ENCODE results near the gene UNCX. TPM values are rescaled to one million over a fixed set of nuclear protein-coding genes. Genes with fewer than 3 reads are reported as not detected.

The UNCX gene
- total RNA-seq (not detected), polyA plus RNA-seq (not detected)
- long read RNA-seq, donor 1: 0 reads
- long read RNA-seq, donor 2: 0 reads
- long read RNA-seq, donor 3: 0 reads
- long read RNA-seq, donor 4: 0 reads
- long read RNA-seq, donor 5: 0 reads
- long read RNA-seq, donor 6: 0 reads
- long read RNA-seq, donor 7: 0 reads
- long read RNA-seq, donor 8: 0 reads
- long read RNA-seq, donor 9: 0 reads
- long read RNA-seq, donor 10: 0 reads

DNA sequence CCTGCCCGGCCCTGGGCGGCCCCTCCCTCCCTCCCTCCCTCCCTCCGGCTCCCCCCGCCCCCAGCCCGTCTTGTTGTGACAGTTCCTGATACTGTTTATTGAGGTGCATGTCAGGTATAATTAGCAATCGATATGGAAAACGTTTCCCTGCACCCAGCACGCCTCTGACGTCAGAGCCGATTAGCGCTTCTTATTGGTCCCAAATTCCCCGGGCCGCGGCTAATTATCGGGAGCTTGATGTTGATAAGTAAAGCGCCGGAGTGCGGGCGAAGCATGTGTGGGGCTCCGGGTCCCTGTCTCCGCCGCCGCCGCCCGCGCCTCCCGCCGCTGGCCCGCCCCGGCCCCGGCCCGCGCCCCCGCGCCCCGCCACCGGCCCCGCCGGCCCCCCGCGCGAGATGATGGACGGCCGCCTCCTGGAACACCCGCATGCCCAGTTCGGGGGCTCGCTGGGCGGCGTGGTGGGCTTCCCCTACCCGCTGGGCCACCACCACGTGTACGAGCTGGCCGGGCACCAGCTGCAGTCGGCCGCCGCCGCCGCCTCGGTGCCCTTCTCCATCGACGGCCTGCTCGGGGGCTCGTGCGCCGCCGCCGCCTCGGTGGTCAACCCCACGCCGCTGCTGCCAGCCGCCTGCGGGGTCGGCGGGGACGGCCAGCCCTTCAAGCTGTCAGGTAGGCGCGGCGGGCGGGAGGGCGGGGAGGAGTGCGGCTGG, at the start of gene UNCX:
Gene UNCX, plus strand, starts transcription at position 250 of the 710 bp plus-strand sequence. Its CDS starts 146 bp downstream, at position 396.
- Histone ChIP-seq H3K27me3 (peaks cover 85% of the 10 kb centered on the region), H3K9me3 (replicated peaks in 1 of 3) (no peaks in the 10 kb centered on the region), H3K4me1 (replicated peaks in 1 of 2) (no peaks in the 10 kb centered on the region), H3K27ac (no peak within 1 kb of the TSS), H3K4me3 (no peak within 1 kb of the TSS), H3K36me3 (replicated peaks in 1 of 2) (no peaks in the 10 kb centered on the region)
- intact Hi-C loops (cut with DNase I): no loop called here
- 2 to 8% (median 3%) methylated on average over 5 to 81 of the region's 81 CpGs for WGBS, 4 donors
- TF ChIP-seq POLR2A (IDR thresholded peaks at IDR 0.05): no peak
- TF ChIP-seq, protein P1, sequence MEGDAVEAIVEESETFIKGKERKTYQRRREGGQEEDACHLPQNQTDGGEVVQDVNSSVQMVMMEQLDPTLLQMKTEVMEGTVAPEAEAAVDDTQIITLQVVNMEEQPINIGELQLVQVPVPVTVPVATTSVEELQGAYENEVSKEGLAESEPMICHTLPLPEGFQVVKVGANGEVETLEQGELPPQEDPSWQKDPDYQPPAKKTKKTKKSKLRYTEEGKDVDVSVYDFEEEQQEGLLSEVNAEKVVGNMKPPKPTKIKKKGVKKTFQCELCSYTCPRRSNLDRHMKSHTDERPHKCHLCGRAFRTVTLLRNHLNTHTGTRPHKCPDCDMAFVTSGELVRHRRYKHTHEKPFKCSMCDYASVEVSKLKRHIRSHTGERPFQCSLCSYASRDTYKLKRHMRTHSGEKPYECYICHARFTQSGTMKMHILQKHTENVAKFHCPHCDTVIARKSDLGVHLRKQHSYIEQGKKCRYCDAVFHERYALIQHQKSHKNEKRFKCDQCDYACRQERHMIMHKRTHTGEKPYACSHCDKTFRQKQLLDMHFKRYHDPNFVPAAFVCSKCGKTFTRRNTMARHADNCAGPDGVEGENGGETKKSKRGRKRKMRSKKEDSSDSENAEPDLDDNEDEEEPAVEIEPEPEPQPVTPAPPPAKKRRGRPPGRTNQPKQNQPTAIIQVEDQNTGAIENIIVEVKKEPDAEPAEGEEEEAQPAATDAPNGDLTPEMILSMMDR (IDR thresholded peaks at IDR 0.05): no peak
- DNase-seq: no peak

DNA sequence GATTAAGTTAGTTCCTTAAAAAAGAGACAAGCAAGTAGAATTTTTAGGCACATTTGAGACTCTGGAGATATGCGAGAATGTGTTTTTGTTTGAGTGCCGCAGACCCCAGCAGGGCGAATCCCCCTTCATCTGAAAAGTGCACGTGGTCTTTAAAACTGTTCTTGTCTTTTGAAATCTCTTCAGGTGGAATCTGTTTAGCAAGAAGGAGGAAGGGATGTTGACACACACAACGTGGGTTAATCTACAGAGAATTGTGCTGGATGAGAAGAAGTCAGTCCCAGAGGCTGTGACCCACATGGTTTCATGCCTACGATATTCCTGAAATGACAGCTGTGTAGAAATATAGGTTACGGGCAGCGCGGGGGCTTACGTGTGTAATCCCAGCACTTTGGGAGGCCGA, 45.5 kb upstream of the UNCX start:
- H3K36me3 ChIP-seq (replicated peaks in 1 of 2): no peaks in the 10 kb centered on the region
- TF ChIP-seq, protein P1 (IDR thresholded peaks at IDR 0.05): no peak
- TF ChIP-seq POLR2A (IDR thresholded peaks at IDR 0.05): no peak
- no peak overlapping the region for H3K27ac ChIP-seq
- intact Hi-C loops (cut with DNase I): no loop called here
- peaks cover 23% of the 10 kb centered on the region for H3K27me3 ChIP-seq
- H3K4me3 ChIP-seq: no peak overlapping the region
- H3K4me1 ChIP-seq (replicated peaks in 1 of 2): no peaks in the 10 kb centered on the region
- WGBS, 4 donors: 75 to 81% (median 77%) methylated on average over 11 of the region's 11 CpGs
- no peak for DNase-seq
- H3K9me3 ChIP-seq (replicated peaks in 1 of 3): no peaks in the 10 kb centered on the region

DNA sequence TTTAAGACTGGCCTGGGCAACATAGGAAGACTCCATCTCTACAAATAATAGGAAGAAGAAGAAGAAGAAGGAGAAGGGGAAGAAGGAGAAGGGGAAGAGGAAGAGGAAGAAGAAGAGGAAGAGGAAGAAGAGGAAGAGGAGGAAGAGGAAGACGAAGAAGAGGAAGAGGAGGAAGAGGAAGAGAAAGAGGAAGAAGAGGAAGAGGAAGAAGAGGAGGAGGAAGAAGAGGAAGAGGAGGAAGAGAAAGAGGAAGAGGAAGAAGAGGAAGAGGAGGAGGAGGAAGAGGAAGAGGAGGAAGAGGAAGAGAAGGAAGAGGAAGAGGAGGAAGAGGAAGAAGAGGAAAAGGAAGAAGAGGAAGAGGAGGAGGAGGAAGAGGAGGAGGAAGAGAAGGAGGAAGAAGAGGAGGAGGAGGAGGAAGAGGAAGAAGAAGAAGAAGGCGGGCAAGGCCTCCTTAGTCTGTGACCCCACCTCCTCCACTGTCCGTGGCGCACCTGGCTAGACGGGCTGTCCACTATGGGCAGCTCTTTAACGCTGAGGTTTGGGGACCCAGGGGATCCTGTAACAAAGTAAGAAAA, 43.9 kb upstream of the UNCX start:
- intact Hi-C loops (cut with DNase I): no loop called here
- no peak for DNase-seq
- Histone ChIP-seq H3K9me3 (replicated peaks in 1 of 3) (no peaks in the 10 kb centered on the region), H3K4me3 (no peak overlapping the region), H3K27me3 (peaks cover 36% of the 10 kb centered on the region), H3K36me3 (replicated peaks in 1 of 2) (no peaks in the 10 kb centered on the region), H3K4me1 (replicated peaks in 1 of 2) (no peaks in the 10 kb centered on the region), H3K27ac (no peak overlapping the region)
- 82 to 91% (median 86%) methylated on average over 5 to 6 of the region's 6 CpGs for WGBS, 4 donors
- no peak for TF ChIP-seq POLR2A (IDR thresholded peaks at IDR 0.05)
- TF ChIP-seq, protein P1 (IDR thresholded peaks at IDR 0.05): no peak

DNA sequence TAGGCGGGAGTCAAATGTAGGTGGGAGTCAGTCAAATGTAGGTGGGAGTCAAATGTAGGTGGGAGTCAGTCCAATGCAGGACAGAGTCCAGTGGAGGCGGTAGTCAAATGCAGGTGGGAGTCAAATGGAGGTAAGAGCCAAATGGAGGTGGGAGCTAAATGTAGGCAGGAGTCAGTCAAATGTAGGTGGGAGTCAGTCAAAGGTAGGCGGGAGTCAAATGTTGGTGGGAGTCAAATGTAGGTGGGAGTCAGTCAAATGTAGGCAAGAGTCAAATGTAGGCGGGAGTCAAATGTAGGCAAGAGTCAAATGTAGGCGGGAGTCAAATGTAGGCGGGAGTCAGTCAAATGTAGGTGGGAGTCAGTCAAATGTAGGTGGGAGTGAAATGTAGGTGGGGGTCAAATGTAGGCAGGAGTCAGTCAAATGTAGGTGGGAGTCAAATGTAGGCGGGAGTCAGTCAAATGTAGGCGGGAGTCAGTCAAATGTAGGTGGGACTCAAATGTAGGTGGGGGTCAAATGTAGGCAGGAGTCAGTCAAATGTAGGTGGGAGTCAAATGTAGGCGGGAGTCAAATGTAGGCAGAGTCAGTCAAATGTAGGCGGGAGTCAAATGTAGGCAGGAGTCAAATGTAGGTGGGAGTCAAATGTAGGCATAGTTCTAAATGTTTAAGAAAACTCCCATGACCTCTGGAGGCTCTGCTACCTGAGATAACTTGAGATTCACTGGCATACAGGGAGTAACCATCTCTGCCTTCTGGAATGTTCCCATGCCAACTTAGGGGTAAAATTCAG, 42.5 kb upstream of the UNCX start:
- H3K4me1 ChIP-seq (replicated peaks in 1 of 2): no peaks in the 10 kb centered on the region
- 70 to 87% (median 77%) methylated on average over 10 of the region's 10 CpGs for WGBS, 4 donors
- no peak for DNase-seq
- no peaks in the 10 kb centered on the region for H3K9me3 ChIP-seq (replicated peaks in 1 of 3)
- H3K4me3 ChIP-seq: no peak overlapping the region
- no peak overlapping the region for H3K27ac ChIP-seq
- intact Hi-C loops (cut with DNase I): loop anchor here (5.0 kb wide), 2 partner anchors 227 to 282 kb away; no protein-coding TSS in a partner anchor
- H3K36me3 ChIP-seq (replicated peaks in 1 of 2): no peaks in the 10 kb centered on the region
- peaks cover 38% of the 10 kb centered on the region for H3K27me3 ChIP-seq
- no peak for TF ChIP-seq POLR2A (IDR thresholded peaks at IDR 0.05)
- TF ChIP-seq, protein P1 (IDR thresholded peaks at IDR 0.05): no peak

Measured in adrenal gland (tissue), 19 donors.